ENCODE results near the gene PTPDC1. TPM values are rescaled to one million over a fixed set of nuclear protein-coding genes. Genes with fewer than 3 reads are reported as not detected.

Gene PTPDC1
- total RNA-seq, 1 donor: 10.8 TPM

GRCh38 chr9:94127806-94128205, 43.5 kb downstream of the PTPDC1 start:
- H3K4me3 ChIP-seq (ENCODE audit: low read depth, low read length): no peak overlapping the region
- no peak for TF ChIP-seq CTCF (IDR thresholded peaks at IDR 0.05; ENCODE audit: insufficient read depth, low read length)
- DNase-seq (ENCODE audit: low read depth): no peak

GRCh38 chr9:94128580-94128979, 44.3 kb downstream of the PTPDC1 start:
- no peak for DNase-seq (ENCODE audit: low read depth)
- no peak for TF ChIP-seq CTCF (IDR thresholded peaks at IDR 0.05; ENCODE audit: insufficient read depth, low read length)
- no peak overlapping the region for H3K4me3 ChIP-seq (ENCODE audit: low read depth, low read length)

GRCh38 chr9:94134629-94135028, 50.4 kb downstream of the PTPDC1 start:
- DNase-seq (ENCODE audit: low read depth): no peak
- no peak overlapping the region for H3K4me3 ChIP-seq (ENCODE audit: low read depth, low read length)
- no peak for TF ChIP-seq CTCF (IDR thresholded peaks at IDR 0.05; ENCODE audit: insufficient read depth, low read length)

- peak; percentile 78 for DNase-seq (ENCODE audit: low read depth)
- TF ChIP-seq CTCF (IDR thresholded peaks at IDR 0.05; ENCODE audit: insufficient read depth, low read length): no peak
- H3K4me3 ChIP-seq (ENCODE audit: low read depth, low read length): no peak overlapping the region
These were observed 51.0 kb downstream of the PTPDC1 start for GRCh38 chr9:94135222-94135621.

GRCh38 chr9:94139672-94140417, 55.6 kb downstream of the PTPDC1 start:
- peak overlapping the region; percentile 20 for H3K4me3 ChIP-seq (ENCODE audit: low read depth, low read length)
- peak; percentile 98 for DNase-seq (ENCODE audit: low read depth)
- TF ChIP-seq CTCF (IDR thresholded peaks at IDR 0.05; ENCODE audit: insufficient read depth, low read length): no peak

- peak overlapping the region; percentile 20 for H3K4me3 ChIP-seq (ENCODE audit: low read depth, low read length)
- DNase-seq (ENCODE audit: low read depth): no peak
- no peak for TF ChIP-seq CTCF (IDR thresholded peaks at IDR 0.05; ENCODE audit: insufficient read depth, low read length)
These were observed 56.1 kb downstream of the PTPDC1 start for GRCh38 chr9:94140418-94140780.

Measured in fibroblast of the aortic adventitia (primary cell).